Panc1 (cell line): Measurements from ENCODE around the gene SLC22A7. TPM values are rescaled to one million over a fixed set of nuclear protein-coding genes. Genes with fewer than 3 reads are reported as not detected.

Source experiments
- ATAC-seq: fragments of 200-7000 bp; cut with Tn5 transposase; 2 replicates; pipeline ENCODE4 v1.9.1; 2020; ENCODE audit warnings: mild to moderate bottlenecking, moderate library complexity
- BruUV-seq: library from RNA; stranded (reverse); fragments of 400-500 nt; replicated peaks from 2 replicates; lab custom pipeline; 2021; lab: Mats Ljungman, UMichigan
- CTCF ChIA-PET: fragments of 300-600 bp; sonication (Branson Sonifier 250); formaldehyde crosslinking; loops from one replicate; lab custom pipeline; 2022; ENCODE audit warnings: antibody characterized with exemption; lab: Charles Lee
- POLR2A ChIA-PET: fragments of 300-600 bp; sonication (Branson Sonifier 250); formaldehyde crosslinking; loops from one replicate; lab custom pipeline; 2022; ENCODE audit warnings: antibody characterized with exemption; lab: Charles Lee
- DNase-seq: peaks from one replicate; pipeline ENCODE4 v3.0.0-alpha.2; 2010; ENCODE audit warnings: low read depth, low spot score
- H3K27ac ChIP-seq: 2 replicates; pipeline ENCODE4 v1.5.1; 2011; ENCODE audit warnings: mild to moderate bottlenecking, low read length, inconsistent platforms
- H3K27me3 ChIP-seq: fragments of 200-500 bp; sonication (Bioruptor generic); 2 replicates; pipeline ENCODE4 v1.6.0; 2014; ENCODE audit warnings: low read length, inconsistent platforms; ENCODE audit not compliant: control insufficient read depth, insufficient read depth
- H3K36me3 ChIP-seq: fragments of 200-500 bp; sonication (Bioruptor generic); 2 replicates; pipeline ENCODE4 v1.5.1; 2014; ENCODE audit warnings: inconsistent platforms, mild to moderate bottlenecking, low read length, moderate library complexity; ENCODE audit not compliant: control insufficient read depth, insufficient read depth
- H3K4me1 ChIP-seq: 2 replicates; pipeline ENCODE4 v1.5.1; 2011; ENCODE audit warnings: inconsistent platforms, mild to moderate bottlenecking, low read length, moderate library complexity; ENCODE audit not compliant: control insufficient read depth, insufficient read depth
- H3K4me3 ChIP-seq, 2 experiments: 2 replicates each; pipeline ENCODE4 v1.5.1; 2011 to 2012; ENCODE audit warnings: low read depth in 2 of 2, low read length in 2 of 2, mild to moderate bottlenecking in 2 of 2, inconsistent platforms in 1 of 2, moderate library complexity in 1 of 2
- H3K9me3 ChIP-seq: fragments of 200-500 bp; sonication (Bioruptor generic); 2 replicates; pipeline ENCODE4 v1.5.1; 2014; ENCODE audit warnings: low read depth, mild to moderate bottlenecking, inconsistent platforms, low read length, moderate library complexity; ENCODE audit not compliant: control insufficient read depth, insufficient read depth
- CTCF ChIP-seq: fragments of 450-650 bp; IDR thresholded peaks from 2 replicates; pipeline ENCODE4 v1.5.1; 2017; ENCODE audit warnings: mild to moderate bottlenecking
- POLR2AphosphoS5 ChIP-seq: IDR thresholded peaks from 2 replicates; pipeline ENCODE4 v1.6.1; 2012; ENCODE audit warnings: mild to moderate bottlenecking, low read depth, low read length, moderate library complexity
- REST ChIP-seq, 2 experiments: IDR thresholded peaks; 2 replicates each; pipeline ENCODE4 v1.6.1; 2011 to 2012; ENCODE audit warnings: low read depth in 2 of 2, control low read depth in 1 of 2, low read length in 1 of 2, mild to moderate bottlenecking in 1 of 2, moderate library complexity in 1 of 2; ENCODE audit not compliant: insufficient read depth in 1 of 2
- SIN3A ChIP-seq: IDR thresholded peaks from 2 replicates; pipeline ENCODE4 v1.6.1; 2012; ENCODE audit warnings: low read depth, mild to moderate bottlenecking, low read length, moderate library complexity, borderline replicate concordance; ENCODE audit not compliant: insufficient read depth
- TCF7L2 ChIP-seq: IDR thresholded peaks from 2 replicates; pipeline ENCODE4 v1.6.1; 2011; ENCODE audit warnings: mild to moderate bottlenecking, low read depth, low read length, inconsistent platforms
- in situ Hi-C: cut with HindIII; loops from 2 replicates; pipeline ENCODE4 v1.10.0; 2016; ENCODE audit warnings: low sequenced_read_pairs, low pct_unique_long_range_greater_than_20kb
- intact Hi-C: fragments of 100-400 bp; cut with micrococcal nuclease; formaldehyde crosslinking; loops from one replicate; pipeline ENCODE4 v1.10.0; 2022; ENCODE audit not compliant: unreplicated experiment
- total RNA-seq: library from RNA; stranded (reverse); gene quantifications from one replicate; pipeline ENCODE4 v1.2.1, GENCODE V29; 2021; ENCODE audit not compliant: unreplicated experiment

The SLC22A7 gene
- total RNA-seq, 1 experiment from 2014 or later = not detected

DNA sequence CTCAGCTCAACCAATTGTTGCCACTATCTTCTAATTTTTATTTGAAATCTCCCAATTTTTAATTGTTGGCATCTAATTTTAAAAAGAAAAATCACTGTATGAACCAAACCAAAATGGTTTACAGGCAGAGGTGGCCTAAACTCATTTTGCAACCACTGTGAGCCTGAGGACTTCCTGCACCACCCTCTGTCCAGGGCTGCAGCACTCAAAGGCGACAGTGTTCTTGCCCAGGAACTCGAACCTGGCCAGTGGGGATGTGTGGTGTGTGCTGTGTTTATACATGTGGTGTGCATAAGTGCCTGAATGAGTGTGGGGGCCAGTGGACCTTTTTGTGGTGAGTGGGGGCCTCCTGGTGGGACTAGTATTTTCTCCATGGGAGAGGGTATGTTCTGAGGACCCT is 24.4 kb upstream of the SLC22A7 start:
- peaks cover 3% of the 10 kb centered on the region; the same call in 1 of the 2 replicates for H3K4me1 ChIP-seq
- no TSS peak for BruUV-seq
- ATAC-seq (no peak), DNase-seq (no peak)
- H3K9me3 ChIP-seq = no peaks in the 10 kb centered on the region
- H3K36me3 ChIP-seq = no peaks in the 10 kb centered on the region
- TF ChIP-seq CTCF = no peak
- TF ChIP-seq TCF7L2 = no peak
- no peak for TF ChIP-seq REST (IDR thresholded peaks at IDR 0.05; ENCODE audit: insufficient read depth in 1 of 2, low read depth in 2 of 2, low read length in 1 of 2)
- TF ChIP-seq SIN3A = no peak
- TF ChIP-seq POLR2AphosphoS5 = no peak
- intact Hi-C loops (no loop called here), in situ Hi-C loops (no loop called here)
- ChIA-PET POLR2A (no interaction called here), CTCF (interaction anchor here (0.6 kb wide), 1 partner anchor 167 kb away, joined by 4 read pairs; no protein-coding TSS in a partner anchor)
- no peak overlapping the region for H3K4me3 ChIP-seq
- 0 out of 2 replicates have a peak, but pooled peaks cover 2% of the 10 kb centered on the region for H3K27me3 ChIP-seq
- H3K27ac ChIP-seq = no peak overlapping the region

- POLR2A ChIA-PET = no interaction called here
- intact Hi-C loops = no loop called here
- TF ChIP-seq SIN3A = no peak
- TF ChIP-seq REST (IDR thresholded peaks at IDR 0.05; ENCODE audit: insufficient read depth in 1 of 2, low read depth in 2 of 2, low read length in 1 of 2) = no peak
- TF ChIP-seq POLR2AphosphoS5 = no peak
- TF ChIP-seq TCF7L2 = no peak
- no peak for TF ChIP-seq CTCF
- H3K4me1 ChIP-seq = no peaks in the 10 kb centered on the region; the same call in 1 of the 2 replicates
- no peaks in the 10 kb centered on the region for H3K9me3 ChIP-seq
- H3K27me3 ChIP-seq = 0 out of 2 replicates have a peak, but pooled peaks cover 2% of the 10 kb centered on the region
- H3K36me3 ChIP-seq = no peaks in the 10 kb centered on the region
- CTCF ChIA-PET = interaction anchor here (0.6 kb wide), 1 partner anchor 167 kb away, joined by 4 read pairs; no protein-coding TSS in a partner anchor
- in situ Hi-C loops = no loop called here
- DNase-seq (no peak), ATAC-seq (no peak)
- no peak overlapping the region for H3K27ac ChIP-seq
- no TSS peak for BruUV-seq
- H3K4me3 ChIP-seq = no peak overlapping the region
Measured at GRCh38 chr6:43274127-43274915, 23.7 kb upstream of the SLC22A7 start.
